ENCODE measurements around the gene MAN2A2.
"Not testable (repeated sequence)": the region's sequence is repeated elsewhere in the genome, so short reads cannot be mapped to it uniquely, and the experiment has no call there.

The MAN2A2 gene

GRCh38 chr15:90891346-90891949 is 11.7 kb upstream of the MAN2A2 start:
- H3K4me3 ChIP-seq (ENCODE audit: low read length), result no peak overlapping the region
- no peak overlapping the region for H3K27ac ChIP-seq (ENCODE audit: low read depth, low read length)
- H3K36me3 ChIP-seq (ENCODE audit: control insufficient read depth, insufficient read depth, low read length), result peaks cover 31% of the 10 kb centered on the region
- H3K27me3 ChIP-seq (ENCODE audit: control insufficient read depth, insufficient read depth, low read length), result no peaks in the 10 kb centered on the region
- H3K9ac ChIP-seq (ENCODE audit: low read length), result no peak overlapping the region
- no peaks in the 10 kb centered on the region for H3K4me1 ChIP-seq (ENCODE audit: control insufficient read depth, insufficient read depth, low read length)

GRCh38 chr15:90892023-90892422 is 11.1 kb upstream of the MAN2A2 start:
- Histone ChIP-seq H3K27ac (ENCODE audit: low read depth, low read length) (no peak overlapping the region), H3K36me3 (ENCODE audit: control insufficient read depth, insufficient read depth, low read length) (peaks cover 31% of the 10 kb centered on the region), H3K4me3 (ENCODE audit: low read length) (no peak overlapping the region)

DNA sequence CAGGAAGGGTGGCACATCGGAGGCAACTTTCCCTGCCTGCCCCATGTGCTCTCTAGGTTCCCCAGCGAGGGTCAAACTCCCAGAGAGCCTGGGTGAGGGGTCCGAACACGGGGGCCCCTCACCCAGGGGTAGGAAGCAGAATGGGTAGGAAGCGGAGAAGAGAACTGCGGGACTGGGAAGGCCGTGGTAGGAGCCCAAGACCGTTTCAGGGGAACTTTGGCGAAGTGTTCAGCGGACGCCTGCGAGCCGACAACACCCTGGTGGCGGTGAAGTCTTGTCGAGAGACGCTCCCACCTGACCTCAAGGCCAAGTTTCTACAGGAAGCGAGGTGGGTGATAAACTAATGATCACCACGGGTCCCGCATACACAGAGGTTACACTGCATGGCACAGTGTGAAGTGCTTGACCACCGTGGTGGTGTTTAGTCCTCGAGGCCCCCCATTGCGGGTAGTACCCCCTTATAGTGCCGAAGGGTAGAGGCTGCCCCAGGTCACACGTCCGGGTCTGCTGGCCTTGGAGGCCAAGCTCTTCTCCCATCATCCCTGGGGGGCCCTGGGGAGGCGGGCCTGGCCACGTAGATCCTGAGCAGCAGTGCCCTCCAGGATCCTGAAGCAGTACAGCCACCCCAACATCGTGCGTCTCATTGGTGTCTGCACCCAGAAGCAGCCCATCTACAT is 10.5 kb upstream of the MAN2A2 start:
- Histone ChIP-seq H3K27ac (ENCODE audit: low read depth, low read length) (no peak overlapping the region), H3K27me3 (ENCODE audit: control insufficient read depth, insufficient read depth, low read length) (no peaks in the 10 kb centered on the region), H3K4me3 (ENCODE audit: low read length) (no peak overlapping the region), H3K4me1 (ENCODE audit: control insufficient read depth, insufficient read depth, low read length) (no peaks in the 10 kb centered on the region), H3K36me3 (ENCODE audit: control insufficient read depth, insufficient read depth, low read length) (peaks cover 31% of the 10 kb centered on the region), H3K9ac (ENCODE audit: low read length) (no peak overlapping the region)

More at GRCh38 chr15:90892023-90892422, 11.1 kb upstream of the MAN2A2 start:
- Histone ChIP-seq H3K9ac (ENCODE audit: low read length) (no peak overlapping the region), H3K4me1 (ENCODE audit: control insufficient read depth, insufficient read depth, low read length) (no peaks in the 10 kb centered on the region), H3K27me3 (ENCODE audit: control insufficient read depth, insufficient read depth, low read length) (no peaks in the 10 kb centered on the region)

DNA sequence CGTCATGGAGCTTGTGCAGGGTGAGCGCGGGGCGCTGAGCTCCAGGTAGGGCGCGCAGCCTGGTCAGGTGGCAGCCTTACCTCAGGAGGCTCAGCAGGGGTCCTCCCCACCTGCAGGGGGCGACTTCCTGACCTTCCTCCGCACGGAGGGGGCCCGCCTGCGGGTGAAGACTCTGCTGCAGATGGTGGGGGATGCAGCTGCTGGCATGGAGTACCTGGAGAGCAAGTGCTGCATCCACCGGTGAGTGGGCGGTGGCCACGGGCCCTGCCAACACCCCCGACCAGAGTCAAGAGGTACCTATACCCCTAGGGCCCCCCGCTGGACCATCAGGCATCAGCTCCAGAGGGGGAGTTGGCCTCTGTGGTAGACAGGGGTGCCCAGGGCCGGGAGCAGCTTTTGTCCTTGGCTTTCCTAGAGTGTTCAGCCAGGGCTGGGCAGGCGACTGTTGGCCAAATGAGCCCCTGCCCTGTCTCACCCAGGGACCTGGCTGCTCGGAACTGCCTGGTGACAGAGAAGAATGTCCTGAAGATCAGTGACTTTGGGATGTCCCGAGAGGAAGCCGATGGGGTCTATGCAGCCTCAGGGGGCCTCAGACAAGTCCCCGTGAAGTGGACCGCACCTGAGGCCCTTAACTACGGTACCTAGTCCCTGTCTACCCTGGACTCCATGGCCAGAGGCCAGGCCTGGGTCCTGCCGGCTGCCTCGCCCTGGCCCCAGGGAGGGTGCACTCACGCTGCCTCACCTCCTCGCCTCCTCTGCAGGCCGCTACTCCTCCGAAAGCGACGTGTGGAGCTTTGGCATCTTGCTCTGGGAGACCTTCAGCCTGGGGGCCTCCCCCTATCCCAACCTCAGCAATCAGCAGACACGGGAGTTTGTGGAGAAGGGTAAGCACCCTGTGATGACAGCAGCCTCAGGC is 9.7 kb upstream of the MAN2A2 start:
- no peak overlapping the region for H3K9ac ChIP-seq (ENCODE audit: low read length)
- no peak overlapping the region for H3K27ac ChIP-seq (ENCODE audit: low read depth, low read length)
- no peaks in the 10 kb centered on the region for H3K4me1 ChIP-seq (ENCODE audit: control insufficient read depth, insufficient read depth, low read length)
- peaks cover 29% of the 10 kb centered on the region for H3K36me3 ChIP-seq (ENCODE audit: control insufficient read depth, insufficient read depth, low read length)
- H3K4me3 ChIP-seq (ENCODE audit: low read length), result no peak overlapping the region
- H3K27me3 ChIP-seq (ENCODE audit: control insufficient read depth, insufficient read depth, low read length), result no peaks in the 10 kb centered on the region

- Histone ChIP-seq H3K36me3 (ENCODE audit: control insufficient read depth, insufficient read depth, low read length) (peaks cover 26% of the 10 kb centered on the region), H3K9ac (ENCODE audit: low read length) (no peak overlapping the region), H3K27ac (ENCODE audit: low read depth, low read length) (no peak overlapping the region), H3K27me3 (ENCODE audit: control insufficient read depth, insufficient read depth, low read length) (no peaks in the 10 kb centered on the region), H3K4me3 (ENCODE audit: low read length) (no peak overlapping the region), H3K4me1 (ENCODE audit: control insufficient read depth, insufficient read depth, low read length) (no peaks in the 10 kb centered on the region)
Measured at GRCh38 chr15:90895571-90896117, 7.5 kb upstream of the MAN2A2 start.

- H3K27ac ChIP-seq (ENCODE audit: low read depth, low read length); H3K4me3 ChIP-seq (ENCODE audit: low read length); H3K9ac ChIP-seq (ENCODE audit: low read length); H3K4me1 ChIP-seq (ENCODE audit: control insufficient read depth, insufficient read depth, low read length); H3K27me3 ChIP-seq (ENCODE audit: control insufficient read depth, insufficient read depth, low read length): not testable (repeated sequence)
- H3K36me3 ChIP-seq (ENCODE audit: control insufficient read depth, insufficient read depth, low read length), result peaks cover 12% of the 10 kb centered on the region
Measured at GRCh38 chr15:90897131-90897655, 5.9 kb upstream of the MAN2A2 start.

DNA sequence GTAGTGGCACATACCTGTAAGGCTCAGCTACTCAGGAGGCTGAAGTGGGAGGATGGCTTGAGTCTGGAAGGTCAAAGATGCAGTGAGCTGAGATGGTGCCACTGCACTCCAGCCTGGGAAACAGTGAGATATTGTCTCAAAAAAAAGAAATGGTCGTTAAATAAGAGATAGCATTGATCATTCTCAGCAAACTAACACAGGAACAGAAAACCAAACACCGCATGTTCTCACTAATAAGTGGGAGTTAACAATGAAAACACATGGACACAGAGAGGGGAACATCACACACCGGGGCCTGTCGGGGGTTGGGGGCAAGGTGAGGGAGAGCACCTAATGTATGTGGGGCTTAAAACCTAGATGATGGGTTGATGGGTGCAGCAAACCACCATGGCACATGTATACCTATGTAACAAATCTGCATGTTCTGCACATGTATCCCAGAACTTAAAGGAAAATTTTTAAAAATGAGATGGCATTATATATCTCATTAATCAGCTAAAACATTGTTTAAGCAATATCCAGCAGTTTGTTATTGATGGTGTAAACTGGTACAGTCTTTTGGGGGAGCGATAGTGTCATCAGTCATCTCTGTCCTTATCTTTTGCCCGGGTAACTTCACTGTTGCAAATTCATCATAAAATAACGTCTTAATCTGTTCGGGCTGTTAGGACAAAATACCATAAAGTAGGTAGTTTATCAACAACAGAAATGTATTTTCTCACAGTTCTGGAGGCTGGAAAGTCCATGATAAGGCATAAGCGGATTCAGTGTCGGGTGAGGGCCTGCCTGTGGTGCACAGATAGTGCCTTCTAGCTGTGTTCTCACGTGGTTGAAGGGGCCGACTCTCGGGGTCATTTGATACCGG is 1.7 kb upstream of the MAN2A2 start:
- H3K36me3 ChIP-seq (ENCODE audit: control insufficient read depth, insufficient read depth, low read length), result peaks cover 15% of the 10 kb centered on the region
- no peak overlapping the region for H3K4me3 ChIP-seq (ENCODE audit: low read length)
- peak overlapping the region; percentile 91 for H3K27ac ChIP-seq (ENCODE audit: low read depth, low read length)
- no peak overlapping the region for H3K9ac ChIP-seq (ENCODE audit: low read length)
- no peaks in the 10 kb centered on the region for H3K27me3 ChIP-seq (ENCODE audit: control insufficient read depth, insufficient read depth, low read length)
- peaks cover 9% of the 10 kb centered on the region for H3K4me1 ChIP-seq (ENCODE audit: control insufficient read depth, insufficient read depth, low read length)

GRCh38 chr15:90902040-90902839 is 862 bp upstream of the MAN2A2 start:
- H3K4me1 ChIP-seq (ENCODE audit: control insufficient read depth, insufficient read depth, low read length), result peaks cover 9% of the 10 kb centered on the region
- no peaks in the 10 kb centered on the region for H3K27me3 ChIP-seq (ENCODE audit: control insufficient read depth, insufficient read depth, low read length)
- peak overlapping the region; percentile 88 for H3K4me3 ChIP-seq (ENCODE audit: low read length)
- peaks cover 22% of the 10 kb centered on the region for H3K36me3 ChIP-seq (ENCODE audit: control insufficient read depth, insufficient read depth, low read length)
- peak overlapping the region; percentile 91 for H3K27ac ChIP-seq (ENCODE audit: low read depth, low read length)
- H3K9ac ChIP-seq (ENCODE audit: low read length), result peak overlapping the region; percentile 84

DNA sequence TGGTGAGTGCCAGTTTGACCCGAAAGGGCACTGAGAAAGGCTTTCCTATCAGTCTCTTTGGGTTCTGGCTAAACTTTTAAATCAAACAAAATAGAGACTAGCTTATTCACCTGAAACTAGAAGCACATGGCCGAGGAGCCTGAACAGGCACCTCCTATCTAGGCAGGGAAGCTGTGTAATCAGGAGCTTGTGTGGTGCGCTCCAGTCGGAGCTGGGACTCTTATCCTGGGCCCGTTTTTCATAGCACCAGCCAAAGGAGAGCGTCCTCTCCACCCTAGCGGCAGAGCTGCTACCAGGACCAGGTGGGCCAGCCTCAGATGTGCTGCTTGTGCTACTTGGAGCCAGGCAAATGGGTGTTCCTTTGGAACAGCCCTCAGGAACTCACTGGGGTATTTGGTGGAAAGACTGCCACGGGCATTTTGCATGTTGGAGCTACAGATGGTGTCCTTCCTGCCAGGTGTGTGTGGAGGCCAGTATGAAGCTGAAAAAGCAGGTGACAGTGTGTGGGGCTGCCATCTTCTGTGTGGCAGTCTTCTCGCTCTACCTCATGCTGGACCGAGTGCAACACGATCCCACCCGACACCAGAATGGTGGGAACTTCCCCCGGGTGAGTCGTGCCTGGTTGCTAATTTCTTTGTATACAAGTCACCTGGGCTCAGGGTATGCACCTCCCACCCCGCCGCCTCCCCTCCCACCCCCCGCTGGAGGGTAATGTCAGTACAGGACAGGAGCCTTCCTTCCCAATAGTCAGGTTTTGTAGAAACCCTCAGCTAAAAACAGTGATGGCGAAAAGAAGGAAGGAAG is 833 bp downstream of the MAN2A2 start:
- peaks cover 9% of the 10 kb centered on the region for H3K4me1 ChIP-seq (ENCODE audit: control insufficient read depth, insufficient read depth, low read length)
- no peaks in the 10 kb centered on the region for H3K27me3 ChIP-seq (ENCODE audit: control insufficient read depth, insufficient read depth, low read length)
- peak overlapping the region; percentile 86 for H3K4me3 ChIP-seq (ENCODE audit: low read length)
- H3K27ac ChIP-seq (ENCODE audit: low read depth, low read length), result peak overlapping the region; percentile 89
- H3K9ac ChIP-seq (ENCODE audit: low read length), result peak overlapping the region; percentile 69
- peaks cover 32% of the 10 kb centered on the region for H3K36me3 ChIP-seq (ENCODE audit: control insufficient read depth, insufficient read depth, low read length)

GRCh38 chr15:90904746-90905145 is 1.6 kb downstream of the MAN2A2 start:
- no peaks in the 10 kb centered on the region for H3K27me3 ChIP-seq (ENCODE audit: control insufficient read depth, insufficient read depth, low read length)
- no peak overlapping the region for H3K27ac ChIP-seq (ENCODE audit: low read depth, low read length)
- H3K4me1 ChIP-seq (ENCODE audit: control insufficient read depth, insufficient read depth, low read length), result peaks cover 9% of the 10 kb centered on the region
- H3K36me3 ChIP-seq (ENCODE audit: control insufficient read depth, insufficient read depth, low read length), result peaks cover 32% of the 10 kb centered on the region
- H3K9ac ChIP-seq (ENCODE audit: low read length), result no peak overlapping the region
- no peak overlapping the region for H3K4me3 ChIP-seq (ENCODE audit: low read length)

Measured in rectal smooth muscle tissue (tissue), 1 donor.